ENCODE results near the gene FLOT1. TPM values are rescaled to one million over a fixed set of nuclear protein-coding genes. Genes with fewer than 3 reads are reported as not detected.

Gene FLOT1
- total and polyA plus RNA-seq, 2 of the 4 experiments (the other 2 are of a cell fraction): 96.2 to 162 TPM

DNA sequence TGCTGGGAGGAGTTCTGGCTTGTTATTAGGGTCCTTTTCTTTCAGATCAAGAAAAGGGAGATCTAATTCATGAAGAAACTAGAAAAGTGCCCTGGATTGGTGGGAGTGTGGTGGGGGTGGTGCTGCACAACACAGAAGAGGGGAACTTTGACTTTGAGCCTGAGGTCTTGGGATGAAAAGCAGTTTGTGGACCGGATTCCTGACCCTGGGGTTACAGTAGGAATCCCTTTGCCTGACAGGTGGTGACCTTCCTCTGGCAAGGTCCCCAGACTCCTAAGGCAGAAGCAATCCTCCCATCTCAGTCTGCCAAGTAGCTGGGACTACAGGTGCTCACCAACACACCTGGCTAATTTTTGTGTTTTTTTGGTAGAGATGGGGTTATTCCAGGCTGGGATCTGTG lies 47.1 kb upstream of the FLOT1 start:
- no TSS peak for BruUV-seq (replicated peaks)
- H3K4me3 ChIP-seq (ENCODE audit: insufficient read depth, low read depth, low read length): no peak overlapping the region
- peak overlapping the region; percentile 21; the same call in 1 of the 3 replicates for H2BK15ac ChIP-seq (ENCODE audit: low read depth, low read length)
- no peak overlapping the region for H3K4ac ChIP-seq (ENCODE audit: low read depth, low read length)
- no peaks in the 10 kb centered on the region for H3K27me3 ChIP-seq (ENCODE audit: control insufficient read depth, insufficient read depth, low read length)
- H2BK20ac ChIP-seq (ENCODE audit: low read depth, low read length): no peak overlapping the region; the same call in 1 of the 2 replicates
- no peak overlapping the region for H3K18ac ChIP-seq (ENCODE audit: low read depth, low read length)
- no peaks in the 10 kb centered on the region for H3K79me1 ChIP-seq (ENCODE audit: low read depth in 1 of 2, low read length in 2 of 2)
- H2AFZ ChIP-seq (replicated peaks; ENCODE audit: low read length, poor library complexity): no peak overlapping the region
- no peak overlapping the region for H3K9ac ChIP-seq (ENCODE audit: low read depth, low read length)
- H3K23ac ChIP-seq (ENCODE audit: low read depth, low read length): no peak overlapping the region
- intact Hi-C loops (cut with micrococcal nuclease): no loop called here
- no peaks in the 10 kb centered on the region for H3K9me3 ChIP-seq (ENCODE audit: control insufficient read depth, insufficient read depth, low read length)
- peaks cover 6% of the 10 kb centered on the region for H3K4me1 ChIP-seq (ENCODE audit: control insufficient read depth, insufficient read depth, low read length)
- no peak overlapping the region for H4K8ac ChIP-seq (ENCODE audit: low read depth in 2 of 2, low read length in 2 of 2)
- H3K9me1 ChIP-seq (ENCODE audit: insufficient read depth, low read length): peaks cover 18% of the 10 kb centered on the region
- POLR2A ChIA-PET (ENCODE audit: unreplicated experiment): no interaction called here
- no peak overlapping the region for H4K91ac ChIP-seq (ENCODE audit: insufficient read depth, low read depth, low read length)
- H3K27ac ChIP-seq (ENCODE audit: insufficient read depth, low read length): no peak overlapping the region
- CTCF ChIA-PET: no interaction called here
- H2AK5ac ChIP-seq (ENCODE audit: low read depth, low read length): no peak overlapping the region
- no peak overlapping the region for H2AK9ac ChIP-seq (replicated peaks; ENCODE audit: low read depth, low read length, poor library complexity)
- H4K20me1 ChIP-seq (ENCODE audit: insufficient read depth, low read length): no peaks in the 10 kb centered on the region
- no CpG with 5 or more reads among the region's 1 CpG for WGBS, 2 experiments (ENCODE audit: extremely low coverage in 2 of 2, insufficient read length in 1 of 2)
- in situ Hi-C loops (cut with MboI; ENCODE audit: low sequenced_read_pairs): no loop called here
- no peak overlapping the region for H4K5ac ChIP-seq (ENCODE audit: low read depth, low read length)
- dilution Hi-C loops (cut with HindIII; ENCODE audit: low sequenced_read_pairs, unreplicated experiment): no loop called here
- H2BK5ac ChIP-seq (ENCODE audit: low read depth, low read length, poor library complexity, severe bottlenecking): no peak overlapping the region
- H3K14ac ChIP-seq (replicated peaks; ENCODE audit: low read depth, low read length): no peak overlapping the region
- ATAC-seq (ENCODE audit: low read depth) (no peak), DNase-seq (no peak)
- no peaks in the 10 kb centered on the region for H3K36me3 ChIP-seq (ENCODE audit: control insufficient read depth, insufficient read depth, low read length)
- no peak overlapping the region for H3K4me2 ChIP-seq (ENCODE audit: low read depth, low read length)
- TF ChIP-seq MAFK (IDR thresholded peaks at IDR 0.05; ENCODE audit: low read depth, low read length): no peak
- TF ChIP-seq, protein P1, sequence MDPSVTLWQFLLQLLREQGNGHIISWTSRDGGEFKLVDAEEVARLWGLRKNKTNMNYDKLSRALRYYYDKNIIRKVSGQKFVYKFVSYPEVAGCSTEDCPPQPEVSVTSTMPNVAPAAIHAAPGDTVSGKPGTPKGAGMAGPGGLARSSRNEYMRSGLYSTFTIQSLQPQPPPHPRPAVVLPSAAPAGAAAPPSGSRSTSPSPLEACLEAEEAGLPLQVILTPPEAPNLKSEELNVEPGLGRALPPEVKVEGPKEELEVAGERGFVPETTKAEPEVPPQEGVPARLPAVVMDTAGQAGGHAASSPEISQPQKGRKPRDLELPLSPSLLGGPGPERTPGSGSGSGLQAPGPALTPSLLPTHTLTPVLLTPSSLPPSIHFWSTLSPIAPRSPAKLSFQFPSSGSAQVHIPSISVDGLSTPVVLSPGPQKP (IDR thresholded peaks at IDR 0.05; ENCODE audit: borderline replicate concordance, low read depth, low read length): no peak
- TF ChIP-seq POLR2A (IDR thresholded peaks at IDR 0.05; ENCODE audit: low read depth, low read length): no peak
- no peak for TF ChIP-seq CHD1 (IDR thresholded peaks at IDR 0.05; ENCODE audit: low read depth, low read length)
- TF ChIP-seq MXI1 (IDR thresholded peaks at IDR 0.05; ENCODE audit: borderline replicate concordance, low read depth, low read length): no peak
- TF ChIP-seq NFE2L2 (IDR thresholded peaks at IDR 0.05; ENCODE audit: low read depth, low read length): no peak
- TF ChIP-seq, protein P2, sequence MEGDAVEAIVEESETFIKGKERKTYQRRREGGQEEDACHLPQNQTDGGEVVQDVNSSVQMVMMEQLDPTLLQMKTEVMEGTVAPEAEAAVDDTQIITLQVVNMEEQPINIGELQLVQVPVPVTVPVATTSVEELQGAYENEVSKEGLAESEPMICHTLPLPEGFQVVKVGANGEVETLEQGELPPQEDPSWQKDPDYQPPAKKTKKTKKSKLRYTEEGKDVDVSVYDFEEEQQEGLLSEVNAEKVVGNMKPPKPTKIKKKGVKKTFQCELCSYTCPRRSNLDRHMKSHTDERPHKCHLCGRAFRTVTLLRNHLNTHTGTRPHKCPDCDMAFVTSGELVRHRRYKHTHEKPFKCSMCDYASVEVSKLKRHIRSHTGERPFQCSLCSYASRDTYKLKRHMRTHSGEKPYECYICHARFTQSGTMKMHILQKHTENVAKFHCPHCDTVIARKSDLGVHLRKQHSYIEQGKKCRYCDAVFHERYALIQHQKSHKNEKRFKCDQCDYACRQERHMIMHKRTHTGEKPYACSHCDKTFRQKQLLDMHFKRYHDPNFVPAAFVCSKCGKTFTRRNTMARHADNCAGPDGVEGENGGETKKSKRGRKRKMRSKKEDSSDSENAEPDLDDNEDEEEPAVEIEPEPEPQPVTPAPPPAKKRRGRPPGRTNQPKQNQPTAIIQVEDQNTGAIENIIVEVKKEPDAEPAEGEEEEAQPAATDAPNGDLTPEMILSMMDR (conservative IDR thresholded peaks at IDR 0.05; ENCODE audit: low read depth, low read length): no peak
- TF ChIP-seq FOS (IDR thresholded peaks at IDR 0.05; ENCODE audit: low read depth, low read length): no peak
- TF ChIP-seq CEBPB (IDR thresholded peaks at IDR 0.05; ENCODE audit: low read depth, low read length): no peak
- H3K56ac ChIP-seq (ENCODE audit: extremely low read depth, insufficient read depth, low read length): no peak overlapping the region
- H2BK120ac ChIP-seq (ENCODE audit: low read depth, low read length): no peak overlapping the region; the same call in 1 of the 2 replicates
